NCI-H2196 (cell line): Measurements from ENCODE around the gene CNTN6.
A peak's percentile ranks its signal among the peaks of the same experiment; 100 is the strongest.

Experiments used
- DNase-seq: peaks from one replicate; lab custom pipeline; 2025; ENCODE audit not compliant: unreplicated experiment; lab: John Stamatoyannopoulos, UW

The CNTN6 gene

GRCh38 chr3:1092771-1093170 lies at the start of gene CNTN6:
Gene CNTN6 (plus strand): TSS chr3:1093024. CDS start chr3:1148009, 54,985 bp downstream.
- DNase-seq: no peak

DNA sequence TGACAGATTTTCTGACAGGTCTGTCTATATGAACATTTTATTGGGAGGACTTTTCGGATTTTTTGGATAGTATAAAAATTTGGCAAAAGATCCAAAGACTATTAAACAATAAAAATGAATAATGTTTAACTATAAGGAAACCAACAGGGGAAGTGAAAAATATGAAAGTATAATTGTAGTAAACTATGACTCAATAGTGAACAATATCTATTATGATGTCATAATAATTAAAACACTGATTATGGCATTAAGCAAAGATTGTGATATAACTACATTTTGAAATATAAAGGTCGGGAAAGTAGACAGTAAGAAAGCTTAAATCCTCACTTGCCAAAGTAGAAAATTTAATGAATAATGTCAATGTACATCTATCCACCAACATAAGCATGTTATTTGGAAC lies 44.3 kb upstream of the CNTN6 start:
- no peak for DNase-seq

- no peak for DNase-seq
Observed at GRCh38 chr3:1055870-1056269, 37.0 kb upstream of the CNTN6 start.

- DNase-seq: no peak
Observed at GRCh38 chr3:1056744-1057143, 36.1 kb upstream of the CNTN6 start.

- no peak for DNase-seq
Observed at GRCh38 chr3:1057436-1057835, 35.4 kb upstream of the CNTN6 start.

DNA sequence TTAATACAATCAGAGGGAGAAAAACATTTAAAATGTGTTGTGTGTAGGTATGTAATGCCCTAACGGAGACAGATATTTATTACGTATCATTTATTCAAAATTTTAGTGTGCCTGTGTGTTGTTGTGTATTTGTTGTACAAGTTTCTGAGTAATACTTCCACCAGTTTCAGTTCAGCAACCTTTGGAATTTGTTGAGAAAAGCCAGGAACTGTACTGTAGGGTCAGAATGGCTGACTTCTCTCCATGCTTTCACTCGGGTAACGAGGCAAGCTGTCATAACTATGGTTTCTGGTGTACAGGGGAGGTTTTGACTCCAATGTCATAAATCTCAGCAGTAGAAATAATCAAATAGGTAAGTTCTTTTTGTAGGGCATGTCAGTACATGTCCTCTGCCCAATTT lies 23.8 kb upstream of the CNTN6 start:
- DNase-seq: no peak

DNA sequence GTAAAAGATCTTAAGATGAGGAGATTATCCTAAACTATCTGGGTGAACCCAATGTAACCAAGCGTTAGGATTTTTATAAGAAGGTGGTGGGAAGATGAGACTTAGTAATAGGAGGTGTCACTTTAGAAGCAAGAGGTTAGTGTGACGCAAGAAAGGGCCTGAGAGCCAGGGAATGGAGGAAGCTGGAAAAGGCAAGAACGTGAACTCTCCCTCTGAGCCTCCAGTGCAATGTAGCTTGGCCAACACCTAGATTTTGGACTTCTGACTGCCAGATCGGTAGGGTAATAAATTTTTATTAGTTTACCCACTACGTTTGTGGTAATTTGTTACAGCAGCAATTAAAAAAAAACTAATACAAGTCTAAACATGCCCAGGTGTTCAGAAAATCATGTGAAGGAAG lies 20.8 kb upstream of the CNTN6 start:
- DNase-seq: no peak

GRCh38 chr3:1079662-1080061 lies 13.2 kb upstream of the CNTN6 start:
- no peak for DNase-seq

GRCh38 chr3:1082108-1082507 lies 10.7 kb upstream of the CNTN6 start:
- peak; percentile 3 for DNase-seq

- no peak for DNase-seq
Observed at GRCh38 chr3:1087066-1087560, 5.7 kb upstream of the CNTN6 start.

GRCh38 chr3:1088503-1088902 lies 4.3 kb upstream of the CNTN6 start:
- no peak for DNase-seq

GRCh38 chr3:1091286-1091685 lies 1.5 kb upstream of the CNTN6 start:
- no peak for DNase-seq

GRCh38 chr3:1092061-1092460 lies 763 bp upstream of the CNTN6 start:
- DNase-seq: no peak

DNA sequence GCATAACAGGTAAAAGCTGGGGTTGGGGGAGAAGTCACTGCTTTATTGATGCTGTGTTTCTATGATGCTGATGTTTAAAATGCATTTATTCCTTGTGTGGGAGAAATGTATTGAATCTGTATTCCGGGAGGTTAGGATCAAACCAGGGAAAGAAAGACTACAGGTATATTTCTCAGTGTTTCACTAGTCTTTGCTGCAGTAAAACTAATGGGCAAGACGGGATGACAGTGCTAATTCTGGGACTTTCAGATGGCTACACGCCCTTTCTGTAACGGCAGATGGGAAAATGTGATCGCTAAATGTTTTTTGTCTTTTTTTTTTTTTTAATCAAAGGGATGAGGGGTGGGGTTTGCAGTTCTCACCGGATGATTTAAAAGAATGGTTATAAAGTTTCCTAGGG lies 393 bp downstream of the CNTN6 start:
- DNase-seq: no peak

GRCh38 chr3:1103525-1103924 lies 10.7 kb downstream of the CNTN6 start:
- DNase-seq: no peak

GRCh38 chr3:1117843-1118473 lies 25.1 kb downstream of the CNTN6 start:
- DNase-seq: no peak

DNA sequence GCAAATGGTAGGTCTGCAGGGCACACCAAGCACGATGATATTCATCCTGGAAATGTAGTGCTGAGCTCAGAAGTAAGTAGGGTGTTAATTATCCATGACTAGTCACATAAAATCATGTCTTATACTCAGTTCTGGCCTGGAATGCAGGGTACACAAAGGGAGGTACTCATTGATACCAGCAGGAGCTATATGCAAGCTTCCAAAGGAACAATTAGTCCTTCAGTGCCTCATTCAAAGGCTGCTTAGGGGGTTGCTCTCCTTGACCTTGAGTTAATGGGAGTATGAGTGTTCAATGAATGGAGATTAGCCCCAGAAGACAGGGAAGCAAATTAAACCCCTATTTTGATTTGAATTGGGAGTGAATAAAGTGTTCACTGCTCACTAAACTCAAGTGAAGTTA lies 38.3 kb downstream of the CNTN6 start:
- no peak for DNase-seq

DNA sequence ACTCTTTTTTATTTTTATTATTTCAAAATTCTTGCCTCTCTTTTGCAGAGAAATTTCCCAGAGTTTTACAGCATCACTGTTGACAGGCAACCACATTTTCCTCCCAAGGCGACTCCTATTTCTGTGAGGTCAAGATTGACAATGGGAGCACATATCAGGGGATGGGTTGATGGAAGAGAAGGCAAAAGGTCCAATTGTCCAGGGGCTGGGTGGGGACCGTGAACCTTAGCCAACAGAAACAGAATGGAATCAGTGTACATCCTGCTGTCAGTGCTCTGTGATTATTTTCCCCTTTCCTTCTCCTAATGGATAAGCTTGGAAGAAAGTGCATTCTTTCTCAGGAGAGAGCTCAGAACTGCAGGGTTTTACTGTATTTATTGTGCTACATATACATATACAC lies 42.4 kb downstream of the CNTN6 start:
- no peak for DNase-seq

DNA sequence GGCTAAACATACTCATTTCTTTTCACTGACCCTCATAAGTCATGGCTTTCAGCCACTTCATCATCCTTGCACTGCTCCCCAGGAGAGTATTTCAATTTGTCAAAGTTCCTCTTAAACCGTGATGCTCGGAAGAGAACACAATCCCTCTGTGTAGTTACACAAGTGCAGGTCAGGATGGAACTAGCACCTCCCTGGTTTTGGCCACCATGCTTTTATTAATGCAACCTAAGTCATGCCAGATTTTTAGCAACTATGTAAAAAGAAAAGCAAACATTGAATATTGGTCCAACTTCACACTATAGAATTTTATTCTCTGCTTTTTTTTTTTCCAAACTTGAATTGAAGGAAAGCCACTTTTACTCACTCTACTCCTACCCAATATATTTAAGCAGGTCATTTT lies 45.2 kb downstream of the CNTN6 start:
- no peak for DNase-seq

- DNase-seq: no peak
Observed at GRCh38 chr3:1139071-1139470, 46.2 kb downstream of the CNTN6 start.

DNA sequence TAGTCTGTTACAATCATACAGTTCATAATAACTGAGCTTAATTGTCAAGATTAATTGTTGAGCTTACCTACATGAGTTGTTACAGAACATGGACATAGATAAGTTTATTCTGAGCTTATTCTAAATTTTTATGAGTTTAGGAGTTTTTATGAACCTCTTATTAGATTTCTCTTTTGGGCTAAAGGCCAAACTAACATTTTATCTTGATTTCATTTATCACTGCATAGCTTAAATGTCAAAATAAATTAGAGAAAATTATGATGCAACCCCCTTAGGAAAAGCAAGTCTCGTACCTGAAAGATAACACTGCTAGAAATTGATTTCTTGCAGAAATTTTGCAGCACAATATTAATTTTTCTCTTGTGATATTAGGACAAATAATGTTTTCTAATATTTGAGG lies 54.5 kb downstream of the CNTN6 start:
- DNase-seq: no peak

GRCh38 chr3:1147819-1148218 lies 55.0 kb downstream of the CNTN6 start:
- DNase-seq: no peak

DNA sequence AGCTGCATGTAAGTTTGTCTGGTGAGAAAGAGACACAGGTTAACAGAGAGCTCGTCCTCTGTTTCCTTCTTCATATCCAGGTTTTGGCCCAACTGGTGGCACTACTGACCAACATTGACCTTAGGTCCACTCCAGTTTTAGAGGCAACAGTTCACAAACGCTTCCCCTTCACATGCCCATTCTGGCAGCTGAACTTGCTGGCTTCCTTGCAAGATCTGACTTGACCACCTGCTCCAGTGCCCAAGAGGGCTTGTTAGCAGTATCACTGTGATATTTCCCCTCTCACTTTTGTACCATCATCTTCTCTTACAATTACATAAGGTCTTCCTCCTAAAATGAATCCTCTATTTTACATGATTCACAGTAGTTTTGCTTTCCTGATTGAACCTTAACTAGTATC lies 71.3 kb downstream of the CNTN6 start:
- DNase-seq: no peak
